Duodenal mucosa (tissue), 2 donors: Measurements from ENCODE around the gene BAIAP2L1.
A peak's percentile ranks its signal among the peaks of the same experiment; 100 is the strongest.

Experiments
- H3K27ac ChIP-seq: one replicate; pipeline ENCODE4 v1.7.0; 2013; ENCODE audit warnings: low read depth, low read length
- H3K27me3 ChIP-seq, 2 donors: one replicate each; pipeline ENCODE4 v1.7.0; 2013; ENCODE audit warnings: low read length in 2 of 2, control low read depth in 1 of 2; ENCODE audit not compliant: insufficient read depth in 2 of 2, control insufficient read depth in 1 of 2
- H3K36me3 ChIP-seq, 2 donors: one replicate each; pipeline ENCODE4 v1.7.0; 2013; ENCODE audit warnings: low read length in 2 of 2, control low read depth in 1 of 2; ENCODE audit not compliant: insufficient read depth in 2 of 2, control insufficient read depth in 1 of 2
- H3K4me1 ChIP-seq, 2 donors: one replicate each; pipeline ENCODE4 v1.7.0; 2013; ENCODE audit warnings: low read length in 2 of 2, control low read depth in 1 of 2; ENCODE audit not compliant: insufficient read depth in 2 of 2, control insufficient read depth in 1 of 2
- H3K4me3 ChIP-seq, 2 donors: one replicate each; pipeline ENCODE4 v1.7.0; 2013; ENCODE audit warnings: low read length in 2 of 2, low read depth in 1 of 2
- H3K9ac ChIP-seq, 2 donors: one replicate each; pipeline ENCODE4 v1.7.0; 2013; ENCODE audit warnings: low read length in 2 of 2, low read depth in 1 of 2
- H3K9me3 ChIP-seq, 2 donors: one replicate each; pipeline ENCODE4 v1.7.0; 2013; ENCODE audit warnings: low read length in 2 of 2, control low read depth in 1 of 2; ENCODE audit not compliant: control insufficient read depth in 1 of 2

The BAIAP2L1 gene

GRCh38 chr7:98360221-98361130 is 40.4 kb downstream of the BAIAP2L1 start:
- Histone ChIP-seq H3K27me3 (no peaks in the 10 kb centered on the region), H3K9me3 (no peaks in the 10 kb centered on the region), H3K27ac (peak overlapping the region; percentile 47), H3K4me1 (peaks cover 7 to 12% of the 10 kb centered on the region in 2 donors), H3K36me3 (no peaks in the 10 kb centered on the region), H3K9ac (peak overlapping the region; percentile 33 to 41), H3K4me3 (peak overlapping the region in 1 of 2 donors; percentile 11)

DNA sequence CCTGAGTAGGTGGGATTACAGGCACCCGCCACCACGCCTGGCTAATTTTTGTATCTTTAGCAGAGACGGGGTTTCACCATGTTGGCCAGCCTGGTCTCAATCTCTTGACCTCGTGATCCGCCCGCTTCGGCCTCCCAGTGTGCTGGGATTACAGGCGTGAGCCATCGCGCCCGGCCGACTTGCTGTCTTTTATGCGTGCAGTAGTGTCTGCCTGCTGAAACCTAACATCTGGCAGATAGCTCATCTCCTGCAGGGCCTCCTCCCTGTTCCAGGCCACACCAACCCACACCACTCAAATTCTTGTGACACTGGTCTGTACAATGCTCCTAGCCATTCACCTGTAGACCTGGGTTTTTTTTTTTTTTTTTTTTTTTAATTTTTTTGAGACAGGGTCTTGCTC is 41.5 kb downstream of the BAIAP2L1 start:
- no peak overlapping the region for H3K9ac ChIP-seq
- no peaks in the 10 kb centered on the region for H3K27me3 ChIP-seq
- no peak overlapping the region for H3K27ac ChIP-seq
- no peaks in the 10 kb centered on the region for H3K36me3 ChIP-seq
- H3K4me3 ChIP-seq, result no peak overlapping the region
- peaks cover 16 to 17% of the 10 kb centered on the region in 2 donors for H3K4me1 ChIP-seq
- H3K9me3 ChIP-seq, result no peaks in the 10 kb centered on the region

GRCh38 chr7:98358706-98359105 is 42.2 kb downstream of the BAIAP2L1 start:
- Histone ChIP-seq H3K36me3 (no peaks in the 10 kb centered on the region), H3K9ac (no peak overlapping the region), H3K27ac (no peak overlapping the region), H3K4me3 (no peak overlapping the region), H3K4me1 (peaks cover 21 to 22% of the 10 kb centered on the region in 2 donors), H3K9me3 (no peaks in the 10 kb centered on the region), H3K27me3 (no peaks in the 10 kb centered on the region)

DNA sequence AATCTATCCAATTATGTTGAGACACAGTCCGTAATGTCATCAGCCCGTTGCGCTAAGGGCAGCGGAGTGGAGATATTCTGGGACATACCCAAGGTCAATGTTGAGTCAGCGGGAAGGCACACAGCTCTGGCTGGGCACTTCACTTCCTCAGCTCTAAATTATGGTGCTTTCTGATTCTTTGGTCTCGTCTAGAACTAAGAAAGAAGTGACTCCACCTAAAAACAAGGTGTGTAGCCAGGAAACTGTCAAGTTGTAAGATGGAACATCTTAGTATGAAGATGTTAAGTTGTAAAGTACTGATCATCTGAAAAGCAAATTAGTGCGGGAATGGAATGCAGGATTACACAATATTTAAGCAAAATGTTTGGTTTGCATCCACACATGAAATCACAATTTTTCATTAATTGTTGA is 43.1 kb downstream of the BAIAP2L1 start:
- no peaks in the 10 kb centered on the region for H3K27me3 ChIP-seq
- no peak overlapping the region for H3K4me3 ChIP-seq
- peaks cover 24 to 25% of the 10 kb centered on the region in 2 donors for H3K4me1 ChIP-seq
- H3K9ac ChIP-seq, result no peak overlapping the region
- no peak overlapping the region for H3K27ac ChIP-seq
- H3K9me3 ChIP-seq, result no peaks in the 10 kb centered on the region
- H3K36me3 ChIP-seq, result no peaks in the 10 kb centered on the region

GRCh38 chr7:98355250-98355538 is 45.7 kb downstream of the BAIAP2L1 start:
- Histone ChIP-seq H3K27me3 (no peaks in the 10 kb centered on the region), H3K9me3 (no peaks in the 10 kb centered on the region), H3K27ac (no peak overlapping the region), H3K4me3 (no peak overlapping the region), H3K9ac (no peak overlapping the region), H3K4me1 (peaks cover 22 to 27% of the 10 kb centered on the region in 2 donors), H3K36me3 (peaks cover 0 to 3% of the 10 kb centered on the region in 2 donors)

- Histone ChIP-seq H3K9ac (peak overlapping the region in 1 of 2 donors; percentile 39), H3K4me3 (peak overlapping the region in 1 of 2 donors; percentile 26), H3K27ac (no peak overlapping the region), H3K36me3 (peaks cover 0 to 3% of the 10 kb centered on the region in 2 donors), H3K27me3 (no peaks in the 10 kb centered on the region), H3K4me1 (peaks cover 20 to 22% of the 10 kb centered on the region in 2 donors), H3K9me3 (no peaks in the 10 kb centered on the region)
Observed at GRCh38 chr7:98354511-98355249, 46.2 kb downstream of the BAIAP2L1 start.

GRCh38 chr7:98354052-98354451 is 46.8 kb downstream of the BAIAP2L1 start:
- H3K36me3 ChIP-seq, result peaks cover 0 to 3% of the 10 kb centered on the region in 2 donors
- no peaks in the 10 kb centered on the region for H3K9me3 ChIP-seq
- no peaks in the 10 kb centered on the region for H3K27me3 ChIP-seq
- H3K9ac ChIP-seq, result peak overlapping the region in 1 of 2 donors; percentile 39
- H3K27ac ChIP-seq, result no peak overlapping the region
- peak overlapping the region in 1 of 2 donors; percentile 26 for H3K4me3 ChIP-seq
- H3K4me1 ChIP-seq, result peaks cover 22% of the 10 kb centered on the region in 2 donors

- no peaks in the 10 kb centered on the region for H3K9me3 ChIP-seq
- H3K27ac ChIP-seq, result no peak overlapping the region
- no peak overlapping the region for H3K9ac ChIP-seq
- H3K4me3 ChIP-seq, result no peak overlapping the region
- H3K4me1 ChIP-seq, result peaks cover 26 to 27% of the 10 kb centered on the region in 2 donors
- no peaks in the 10 kb centered on the region for H3K27me3 ChIP-seq
- peaks cover 0 to 3% of the 10 kb centered on the region in 2 donors for H3K36me3 ChIP-seq
Observed at GRCh38 chr7:98352621-98353020, 48.3 kb downstream of the BAIAP2L1 start.

DNA sequence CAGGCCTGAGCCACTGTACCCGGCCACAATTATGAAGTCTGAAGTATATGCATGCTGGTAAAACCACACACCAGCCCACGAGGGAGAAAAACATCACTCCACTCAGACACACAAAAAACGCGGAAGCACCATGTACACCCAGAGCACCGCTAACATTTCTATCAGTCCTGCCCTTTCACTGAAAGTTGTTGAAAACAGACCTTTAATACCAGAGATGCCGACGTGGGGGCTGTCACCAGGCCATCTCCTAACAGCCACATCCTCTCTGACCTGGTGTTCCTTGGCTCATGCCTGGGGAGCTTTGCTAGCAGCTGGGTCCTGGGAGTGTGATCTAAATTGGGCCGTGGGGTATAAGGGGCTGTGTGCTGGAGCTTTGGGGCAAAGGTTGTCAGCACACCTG is 49.8 kb downstream of the BAIAP2L1 start:
- H3K36me3 ChIP-seq, result peaks cover 0 to 3% of the 10 kb centered on the region in 2 donors
- H3K9me3 ChIP-seq, result no peaks in the 10 kb centered on the region
- H3K27me3 ChIP-seq, result no peaks in the 10 kb centered on the region
- no peak overlapping the region for H3K9ac ChIP-seq
- peaks cover 26 to 27% of the 10 kb centered on the region in 2 donors for H3K4me1 ChIP-seq
- H3K4me3 ChIP-seq, result no peak overlapping the region
- no peak overlapping the region for H3K27ac ChIP-seq
